WTC11 (cell line): Measurements from ENCODE around the gene NINL.

Experiments used
- CTCF ChIP-seq: fragments of 200-600 bp; IDR thresholded peaks from 2 replicates; pipeline ENCODE4 v1.8.0; 2022; ENCODE audit warnings: antibody characterized with exemption
- ELF4 ChIP-seq: sonication (generic); formaldehyde crosslinking; IDR thresholded peaks from 2 replicates; pipeline ENCODE4 v1.8.1; 2022; ENCODE audit warnings: low read depth, mild to moderate bottlenecking, moderate library complexity, missing genetic modification reagents
- ESRRA ChIP-seq: sonication (generic); formaldehyde crosslinking; IDR thresholded peaks from 2 replicates; pipeline ENCODE4 v1.8.1; 2022; ENCODE audit warnings: mild to moderate bottlenecking, missing genetic modification reagents, borderline replicate concordance
- MYBL2 ChIP-seq: sonication (generic); formaldehyde crosslinking; IDR thresholded peaks from 2 replicates; pipeline ENCODE4 v1.8.1; 2023; ENCODE audit warnings: mild to moderate bottlenecking, moderate library complexity, missing genetic modification reagents
- NFYB ChIP-seq: sonication (generic); formaldehyde crosslinking; conservative IDR thresholded peaks from 2 replicates; pipeline ENCODE4 v1.8.0; 2022; ENCODE audit warnings: low read depth, missing genetic modification reagents
- NR2C2 ChIP-seq: sonication (generic); formaldehyde crosslinking; IDR thresholded peaks from 2 replicates; pipeline ENCODE4 v1.8.0; 2022; ENCODE audit warnings: mild to moderate bottlenecking, missing genetic modification reagents
- NR3C1 ChIP-seq: sonication (generic); formaldehyde crosslinking; conservative IDR thresholded peaks from 2 replicates; pipeline ENCODE4 v1.8.1; 2023; ENCODE audit warnings: low read depth, mild to moderate bottlenecking, missing genetic modification reagents
- RORB ChIP-seq: fragments of 250-450 bp; sonication (Bioruptor Pico); IDR thresholded peaks from 2 replicates; pipeline ENCODE4 v1.9.0; 2021; ENCODE audit warnings: mild to moderate bottlenecking
- TCF7 ChIP-seq: sonication (generic); formaldehyde crosslinking; IDR thresholded peaks from 2 replicates; pipeline ENCODE4 v1.8.0; 2022; ENCODE audit warnings: mild to moderate bottlenecking, low read depth, missing genetic modification reagents, moderate library complexity
- ZNF138 ChIP-seq: sonication (generic); formaldehyde crosslinking; conservative IDR thresholded peaks from 2 replicates; pipeline ENCODE4 v1.8.1; 2022; ENCODE audit warnings: mild to moderate bottlenecking, moderate library complexity, missing genetic modification reagents

DNA sequence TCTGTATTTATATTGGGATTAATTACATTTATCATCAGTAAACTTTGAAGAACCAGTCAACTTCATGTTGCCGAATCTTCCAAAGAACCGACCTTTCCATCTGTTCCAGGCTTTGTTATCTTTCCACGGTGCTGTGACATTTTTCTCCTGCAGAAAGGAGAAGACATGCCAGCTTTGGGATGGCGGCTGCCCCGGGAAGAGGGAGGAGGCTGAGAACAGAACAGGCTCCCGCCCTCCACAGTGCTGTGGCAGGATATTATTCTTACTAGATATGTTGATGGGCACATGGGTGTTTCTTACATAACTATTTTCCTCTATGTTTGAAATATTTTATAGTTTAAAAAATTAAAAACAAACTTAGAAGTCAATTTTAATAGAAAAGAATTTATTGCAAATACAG is 133.0 kb downstream of the NINL start:
- TF ChIP-seq ELF4 (CRISPR knock-in tag) (no peak), NFYB (CRISPR knock-in tag) (no peak), NR3C1 (CRISPR knock-in tag) (no peak), ZNF138 (no peak), TCF7 (CRISPR knock-in tag) (no peak), MYBL2 (CRISPR knock-in tag) (no peak), RORB (CRISPR knock-in tag) (no peak), ESRRA (no peak), CTCF (no peak), NR2C2 (no peak)
